Astrocyte of the cerebellum (primary cell): ENCODE measurements around the gene BPIFA2.

Experiments used
- DNase-seq: peaks from one replicate; pipeline ENCODE4 v3.0.0-alpha.2; 2011; ENCODE audit warnings: low read depth
- H3K4me3 ChIP-seq: 2 replicates; pipeline ENCODE4 v1.5.1; 2011; ENCODE audit warnings: mild to moderate bottlenecking, low read depth, low read length, moderate library complexity
- in situ Hi-C: cut with HindIII; loops from 2 replicates; pipeline ENCODE4 v1.10.0; 2017; ENCODE audit warnings: low sequenced_read_pairs
- TF ChIP-seq, protein P1 (sequence below): IDR thresholded peaks from 2 replicates; pipeline ENCODE4 v1.5.1; 2012; ENCODE audit warnings: low read length, low read depth, moderate library complexity, mild to moderate bottlenecking; ENCODE audit errors: missing control alignments

Gene BPIFA2

DNA sequence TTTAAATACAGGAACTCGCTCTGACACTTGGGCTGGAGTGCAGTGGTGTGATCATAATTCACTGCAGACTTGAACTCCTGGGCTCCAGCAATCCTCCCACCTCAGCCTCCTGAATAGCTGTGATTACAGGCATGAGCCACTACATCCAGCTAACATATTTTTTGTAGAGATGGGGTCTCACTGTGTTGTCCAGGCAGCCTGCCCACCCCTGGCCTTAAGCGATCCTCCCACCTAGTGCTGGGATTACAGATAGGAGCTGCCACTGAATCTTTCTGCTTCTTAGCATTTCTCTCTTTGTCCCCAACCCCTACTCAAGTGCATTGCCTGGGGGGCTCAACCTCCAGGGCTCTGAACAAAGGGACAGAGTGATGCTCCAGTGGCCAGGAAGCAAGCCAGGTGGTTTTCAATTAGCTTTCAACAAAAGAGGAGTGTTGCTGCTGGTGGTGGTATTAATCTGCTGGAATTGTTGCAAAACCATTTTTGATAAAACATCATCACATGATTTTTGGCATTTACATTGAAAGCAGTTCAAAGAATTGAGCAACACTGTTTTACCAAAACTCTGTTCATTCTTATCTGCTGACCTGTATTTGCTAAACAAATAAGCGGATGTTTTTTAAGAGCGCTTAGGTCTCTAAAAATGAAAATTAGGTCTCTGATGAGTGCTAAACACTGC, 40.4 kb upstream of the BPIFA2 start:
- in situ Hi-C loops = no loop called here
- H3K4me3 ChIP-seq = no peak overlapping the region
- DNase-seq = no peak
- TF ChIP-seq, protein P1, sequence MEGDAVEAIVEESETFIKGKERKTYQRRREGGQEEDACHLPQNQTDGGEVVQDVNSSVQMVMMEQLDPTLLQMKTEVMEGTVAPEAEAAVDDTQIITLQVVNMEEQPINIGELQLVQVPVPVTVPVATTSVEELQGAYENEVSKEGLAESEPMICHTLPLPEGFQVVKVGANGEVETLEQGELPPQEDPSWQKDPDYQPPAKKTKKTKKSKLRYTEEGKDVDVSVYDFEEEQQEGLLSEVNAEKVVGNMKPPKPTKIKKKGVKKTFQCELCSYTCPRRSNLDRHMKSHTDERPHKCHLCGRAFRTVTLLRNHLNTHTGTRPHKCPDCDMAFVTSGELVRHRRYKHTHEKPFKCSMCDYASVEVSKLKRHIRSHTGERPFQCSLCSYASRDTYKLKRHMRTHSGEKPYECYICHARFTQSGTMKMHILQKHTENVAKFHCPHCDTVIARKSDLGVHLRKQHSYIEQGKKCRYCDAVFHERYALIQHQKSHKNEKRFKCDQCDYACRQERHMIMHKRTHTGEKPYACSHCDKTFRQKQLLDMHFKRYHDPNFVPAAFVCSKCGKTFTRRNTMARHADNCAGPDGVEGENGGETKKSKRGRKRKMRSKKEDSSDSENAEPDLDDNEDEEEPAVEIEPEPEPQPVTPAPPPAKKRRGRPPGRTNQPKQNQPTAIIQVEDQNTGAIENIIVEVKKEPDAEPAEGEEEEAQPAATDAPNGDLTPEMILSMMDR = no peak

DNA sequence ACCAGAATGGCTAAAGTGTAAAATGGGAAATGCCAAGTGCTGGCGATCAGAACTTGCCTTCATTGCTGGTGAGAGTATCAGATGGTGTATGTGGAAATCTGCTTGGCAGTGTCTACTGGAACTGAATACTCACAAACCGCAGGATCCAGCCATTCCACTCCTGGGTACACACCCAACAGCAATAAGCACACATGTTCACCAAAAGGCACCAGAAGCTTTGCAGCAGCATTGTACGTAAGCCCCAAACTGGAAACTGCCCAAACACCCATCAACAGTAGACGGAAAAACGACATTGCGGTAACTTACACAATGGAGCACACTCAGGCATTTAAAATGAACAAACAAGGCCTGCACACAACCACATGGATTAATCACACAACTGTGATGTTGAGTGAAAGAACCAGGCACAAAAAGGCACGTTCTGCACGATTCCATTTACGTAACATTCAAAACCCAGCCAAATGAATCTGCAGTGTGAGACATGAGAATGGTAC, 37.3 kb upstream of the BPIFA2 start:
- in situ Hi-C loops = loop anchor here (5.0 kb wide), 1 partner anchor 107 kb away; the partner anchor contains the start of gene BPIFA1
- TF ChIP-seq, protein P1 = no peak
- H3K4me3 ChIP-seq = no peak overlapping the region
- DNase-seq = no peak

DNA sequence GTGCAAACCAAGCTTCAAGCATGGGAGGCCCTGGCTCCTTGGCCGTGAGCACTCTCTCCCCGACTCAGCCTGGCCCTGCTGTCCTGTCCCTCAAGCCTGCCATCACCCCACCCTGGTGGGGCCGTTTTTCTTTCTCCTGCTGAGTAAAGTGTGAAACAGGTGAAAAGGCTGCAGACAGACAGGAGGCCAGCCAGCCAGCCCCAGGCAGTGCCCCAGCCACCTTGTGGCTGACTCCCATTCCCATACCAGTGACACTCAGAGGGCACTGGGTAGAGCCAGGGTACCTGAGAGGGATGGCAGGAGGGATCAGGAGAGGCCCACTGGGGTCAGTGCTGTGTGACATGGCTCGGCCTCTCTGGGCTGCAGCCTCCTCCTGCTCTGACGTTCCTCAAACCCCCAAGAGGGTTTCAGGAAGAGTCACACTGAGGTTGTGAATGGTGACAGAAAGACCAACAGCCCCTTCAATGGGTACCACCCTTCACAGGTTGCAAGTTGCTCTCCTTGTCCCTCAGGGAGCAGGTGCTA, 35.9 kb upstream of the BPIFA2 start:
- DNase-seq = no peak
- TF ChIP-seq, protein P1 = no peak
- no peak overlapping the region for H3K4me3 ChIP-seq
- in situ Hi-C loops = loop anchor here (5.0 kb wide), 1 partner anchor 105 kb away; the partner anchor contains the start of gene BPIFA1

DNA sequence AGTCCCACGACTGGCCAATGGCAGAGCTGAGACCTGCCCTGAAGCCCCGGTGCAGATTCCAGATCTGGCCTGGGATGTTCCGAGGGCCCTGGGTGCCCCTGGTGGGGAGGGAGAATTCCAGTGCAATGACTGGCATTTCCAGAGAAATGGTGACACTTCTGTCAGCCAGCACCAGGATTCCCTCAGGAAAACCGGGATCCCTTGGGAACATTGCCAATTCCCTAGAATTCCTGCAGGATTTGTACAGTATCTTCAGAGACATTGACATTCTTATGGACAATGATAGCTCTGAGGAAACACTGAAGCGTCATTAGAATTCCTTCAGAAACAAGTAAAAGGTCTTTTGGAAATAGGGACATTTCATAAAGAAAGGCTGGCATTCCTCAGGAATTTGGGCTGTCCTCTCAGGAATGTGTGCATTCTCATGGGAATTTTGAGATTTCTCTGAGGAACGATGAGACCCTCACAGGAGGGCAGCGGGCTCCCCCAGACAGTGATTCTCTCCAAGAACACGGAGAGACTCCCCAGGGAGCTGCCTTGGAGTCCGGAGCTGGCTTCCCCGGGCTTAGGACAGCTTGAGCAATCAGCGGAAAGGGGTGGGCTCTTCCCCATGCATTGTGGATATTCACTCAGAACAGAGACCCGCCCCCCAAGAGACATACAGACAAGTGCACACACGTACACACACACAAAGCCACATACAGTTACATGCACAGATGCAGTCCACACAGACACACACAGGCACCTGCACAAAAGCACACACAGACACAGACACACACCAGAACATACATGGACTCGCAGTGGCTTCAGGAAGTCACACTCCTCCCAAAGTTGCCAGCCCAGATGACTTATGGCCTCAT, 35.2 kb upstream of the BPIFA2 start:
- DNase-seq = no peak
- TF ChIP-seq, protein P1 = no peak
- H3K4me3 ChIP-seq = no peak overlapping the region
- in situ Hi-C loops = loop anchor here (5.0 kb wide), 1 partner anchor 105 kb away; the partner anchor contains the start of gene BPIFA1

DNA sequence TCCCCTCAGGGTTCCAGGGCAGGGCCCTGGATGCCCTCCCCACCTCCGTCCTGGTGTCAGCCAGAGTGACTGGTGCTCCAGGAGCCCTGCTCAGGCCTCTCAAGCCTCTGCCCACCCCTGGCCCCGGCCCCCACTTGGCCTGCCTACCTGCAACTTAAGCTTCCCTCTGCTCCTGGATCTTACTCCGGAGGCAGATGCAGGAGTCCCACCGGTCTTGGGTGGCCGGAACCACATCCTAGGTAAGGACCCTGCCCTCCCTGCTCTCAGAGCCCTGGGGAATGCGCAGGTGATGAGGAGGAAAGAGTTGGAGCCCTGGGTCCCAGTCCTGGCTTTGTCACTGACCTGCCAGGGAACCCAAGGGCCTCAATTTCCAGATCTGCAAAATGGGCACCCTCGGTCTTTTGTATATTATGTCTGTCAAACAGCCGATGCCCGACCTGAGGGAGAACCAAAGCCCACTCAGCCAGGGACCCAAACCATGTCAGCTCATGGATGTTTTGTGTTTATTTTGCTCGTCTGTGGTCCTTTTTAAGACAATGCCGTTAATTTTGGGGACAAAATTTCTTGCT, 34.5 kb upstream of the BPIFA2 start:
- no peak overlapping the region for H3K4me3 ChIP-seq
- TF ChIP-seq, protein P1 = no peak
- DNase-seq = no peak
- in situ Hi-C loops = loop anchor here (5.0 kb wide), 1 partner anchor 104 kb away; the partner anchor contains the start of gene BPIFA1

DNA sequence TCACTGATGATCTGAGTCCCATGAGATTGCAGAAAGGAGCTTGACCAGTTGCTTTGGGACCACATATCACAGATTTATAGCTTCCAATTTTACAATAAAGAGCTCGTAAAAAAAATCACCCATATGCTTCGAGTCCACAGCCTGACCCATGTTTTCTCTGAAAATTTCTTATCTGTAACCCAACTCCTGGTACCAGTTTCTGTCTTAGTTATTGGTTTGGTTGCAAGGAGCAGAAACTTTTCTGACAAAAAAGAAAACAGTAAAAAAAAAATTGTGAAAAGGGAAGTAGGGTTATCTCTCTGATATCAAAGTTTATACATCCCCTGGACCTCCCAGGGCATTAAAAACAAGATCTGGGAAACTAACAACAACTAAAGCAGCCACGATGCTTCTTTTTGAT, 30.8 kb upstream of the BPIFA2 start:
- TF ChIP-seq, protein P1 = no peak
- in situ Hi-C loops = no loop called here
- no peak overlapping the region for H3K4me3 ChIP-seq
- no peak for DNase-seq
